AML-193 (cell line): ENCODE data around the gene SCAI.
"Not testable (repeated sequence)": the region's sequence is repeated elsewhere in the genome, so short reads cannot be mapped to it uniquely, and the experiment has no call there.

Source experiments
- DNase-seq, 2 experiments: peaks; one replicate each; lab custom pipeline; 2025; lab: John Stamatoyannopoulos, UW

SCAI gene

DNA sequence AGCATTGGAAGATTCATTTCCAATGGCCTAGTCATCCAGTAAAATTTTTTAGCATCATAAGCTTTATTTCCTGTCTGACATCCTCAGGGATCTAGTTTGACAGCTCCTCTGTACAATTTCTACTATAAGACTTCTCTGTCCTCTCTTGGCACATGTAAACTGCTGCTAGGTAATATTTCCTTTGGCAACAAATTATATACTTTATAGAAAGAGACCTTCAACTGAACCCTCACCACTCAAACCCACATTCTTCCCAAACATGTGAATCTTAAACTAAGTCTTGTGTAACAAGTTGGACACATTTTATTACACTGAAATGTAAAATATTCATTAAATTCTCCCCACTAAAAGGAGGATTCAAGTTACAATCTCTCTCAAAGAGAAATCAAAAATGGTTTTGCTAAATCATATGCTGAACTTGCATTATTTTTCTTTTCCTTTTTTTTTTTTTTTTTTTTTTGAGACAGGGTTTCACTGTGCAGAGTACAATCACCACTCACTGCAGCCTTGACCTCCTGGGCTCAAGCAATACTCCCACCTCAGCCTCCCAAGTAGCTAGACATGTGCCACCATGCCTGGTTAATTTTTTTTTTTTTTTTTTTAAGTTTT, 36.9 kb downstream of the SCAI start:
- no peak for DNase-seq

DNA sequence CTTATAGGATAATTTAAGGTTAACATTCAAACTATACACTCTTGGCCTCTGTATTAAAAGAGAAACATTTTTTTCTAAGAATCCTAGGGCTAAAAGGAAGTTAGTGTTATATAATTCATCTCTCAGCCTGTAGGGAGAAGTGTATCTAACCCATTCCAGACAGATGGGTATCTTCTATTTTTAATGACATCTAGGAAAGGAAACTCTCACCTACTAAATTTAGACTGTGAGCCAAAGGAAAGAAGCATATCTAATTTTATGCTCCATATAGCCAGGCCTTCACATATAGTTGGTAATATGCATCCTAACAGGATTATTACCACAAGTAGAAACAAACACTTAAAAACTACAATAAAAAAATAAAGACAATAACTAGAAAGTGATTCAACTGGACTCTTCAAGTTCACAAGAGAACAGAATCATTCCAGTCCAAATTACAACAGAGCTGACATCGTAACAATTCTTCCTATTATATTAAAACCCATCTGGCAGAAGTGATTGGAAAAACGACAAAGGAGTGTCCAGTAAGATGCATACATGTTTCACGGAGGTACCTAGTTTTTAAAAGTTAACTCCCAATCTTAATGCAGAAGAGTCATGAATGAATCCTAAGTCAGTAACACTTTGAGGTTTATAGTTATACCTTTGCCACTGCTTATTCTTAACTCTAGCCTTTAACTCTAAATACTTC, 39.4 kb downstream of the SCAI start:
- no peak for DNase-seq

DNA sequence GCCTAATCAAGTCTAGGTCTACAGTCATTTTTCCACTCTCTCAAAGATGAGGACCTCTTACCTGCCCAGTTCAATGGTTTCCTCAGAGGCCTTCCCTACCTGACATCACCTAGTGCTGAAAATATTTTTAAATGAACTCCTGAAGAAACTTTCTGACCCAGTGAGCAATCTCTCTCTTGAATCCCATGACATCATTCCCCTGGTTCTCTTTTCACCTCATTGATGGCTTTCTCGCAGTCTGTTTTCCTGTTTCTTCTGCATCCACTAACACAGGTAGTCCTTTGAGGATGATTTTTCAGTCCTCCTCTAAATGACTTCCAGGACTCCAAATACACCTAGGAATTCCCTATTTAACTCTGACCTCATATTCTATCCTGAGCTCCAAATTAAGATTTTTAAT, 40.3 kb downstream of the SCAI start:
- DNase-seq: no peak

DNA sequence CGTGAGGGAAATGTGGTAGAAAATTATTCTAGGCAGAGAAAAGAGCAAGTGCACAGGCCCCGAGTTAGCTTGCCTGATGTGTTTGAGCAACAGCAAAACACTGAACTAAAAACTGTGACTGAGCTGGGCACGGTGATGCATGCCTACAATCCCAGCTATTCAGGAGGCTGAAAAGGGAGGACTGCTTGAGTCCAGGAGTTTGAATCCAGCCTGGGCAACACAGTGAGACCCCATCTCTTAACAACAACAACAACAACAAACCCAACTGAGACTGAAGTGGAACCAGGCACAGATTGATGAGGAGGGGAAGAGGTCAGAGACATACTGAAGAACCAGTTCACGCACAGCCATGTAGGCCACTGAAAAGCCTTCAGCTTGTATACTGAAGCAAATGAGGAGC, 42.5 kb downstream of the SCAI start:
- DNase-seq: no peak

DNA sequence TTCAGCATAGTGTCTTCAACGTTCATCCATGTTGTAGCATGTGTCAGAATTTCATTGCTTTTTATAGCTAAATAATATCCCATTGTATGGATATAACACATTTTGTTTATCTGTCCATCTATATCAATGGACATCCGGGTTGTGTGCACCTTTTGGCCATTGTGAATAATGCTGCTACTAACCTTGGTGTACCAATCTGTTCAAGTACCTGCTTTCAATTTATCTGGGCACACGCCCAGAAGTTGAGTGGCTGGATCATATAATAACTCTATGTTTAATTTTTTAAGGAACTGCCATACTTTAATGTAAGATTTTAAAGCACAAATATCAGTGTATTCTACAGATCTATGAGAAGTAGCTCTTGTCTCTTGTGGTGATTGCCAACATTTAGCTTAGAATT, 43.5 kb downstream of the SCAI start:
- no peak for DNase-seq

DNA sequence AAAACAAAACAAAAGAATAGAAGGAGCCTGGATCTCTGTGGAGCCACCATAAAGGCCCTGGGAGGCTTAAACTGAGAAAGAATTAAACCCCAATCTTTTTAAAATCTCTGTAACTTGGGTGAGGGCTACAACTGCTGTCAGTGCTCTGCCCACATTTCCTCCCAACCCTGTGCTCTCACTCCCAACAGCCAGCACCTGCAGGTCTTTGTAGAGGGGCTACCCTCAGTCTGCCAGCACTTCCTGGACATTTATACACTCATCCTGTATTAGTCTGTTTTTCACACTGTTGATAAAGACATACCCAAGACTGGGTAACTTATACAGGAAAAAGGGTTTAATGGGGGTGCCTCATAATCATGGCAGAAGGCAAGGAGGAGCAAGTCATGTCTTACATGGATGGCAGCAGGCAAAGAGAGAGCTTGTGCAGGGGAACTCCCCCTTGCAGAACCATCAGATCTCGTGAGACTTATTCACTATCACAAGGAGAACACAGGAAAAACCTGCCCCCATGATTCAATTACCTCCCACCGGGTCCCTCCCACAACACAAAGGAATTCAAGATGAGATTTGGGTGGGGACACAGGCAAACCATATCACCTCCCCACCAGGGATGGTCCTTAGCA, 47.4 kb downstream of the SCAI start:
- DNase-seq: no peak

DNA sequence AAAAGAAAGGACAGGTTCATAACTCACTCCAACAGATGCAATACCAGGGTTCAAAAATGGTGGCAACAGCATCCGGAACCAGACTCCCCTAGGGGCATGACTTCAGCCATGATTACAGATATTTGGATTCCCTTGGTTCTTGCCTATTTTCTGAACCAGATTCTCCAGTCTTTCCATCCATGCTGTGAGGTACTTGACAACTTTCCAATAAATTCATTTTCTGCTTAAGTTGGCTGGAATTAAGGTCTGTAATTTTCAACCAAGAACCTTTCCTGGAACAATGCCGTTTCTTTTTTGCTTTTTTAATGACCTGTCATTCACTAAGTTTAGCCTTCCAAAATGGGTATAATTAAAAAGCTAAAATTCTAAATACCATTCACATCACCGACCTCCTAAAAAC, 52.2 kb downstream of the SCAI start:
- no peak for DNase-seq

DNA sequence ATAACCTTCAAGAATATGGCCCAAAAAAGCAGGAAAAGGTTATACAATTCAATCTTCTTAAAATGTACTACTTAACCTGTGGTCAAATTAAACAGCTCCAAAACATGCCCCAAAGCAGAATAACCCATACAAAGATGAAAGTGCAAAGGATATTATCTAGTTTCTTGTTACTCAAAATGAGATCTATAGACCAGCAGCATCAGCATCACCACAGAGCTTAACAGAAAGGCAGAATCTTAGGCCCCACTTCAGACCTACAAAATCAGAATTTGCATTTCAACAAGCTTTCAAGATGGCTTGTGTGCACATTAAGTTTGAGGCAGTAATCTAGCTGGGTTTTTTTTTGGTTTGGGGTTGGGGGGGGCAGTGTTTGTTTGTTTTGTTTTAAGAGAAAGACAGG, 54.0 kb downstream of the SCAI start:
- no peak for DNase-seq

DNA sequence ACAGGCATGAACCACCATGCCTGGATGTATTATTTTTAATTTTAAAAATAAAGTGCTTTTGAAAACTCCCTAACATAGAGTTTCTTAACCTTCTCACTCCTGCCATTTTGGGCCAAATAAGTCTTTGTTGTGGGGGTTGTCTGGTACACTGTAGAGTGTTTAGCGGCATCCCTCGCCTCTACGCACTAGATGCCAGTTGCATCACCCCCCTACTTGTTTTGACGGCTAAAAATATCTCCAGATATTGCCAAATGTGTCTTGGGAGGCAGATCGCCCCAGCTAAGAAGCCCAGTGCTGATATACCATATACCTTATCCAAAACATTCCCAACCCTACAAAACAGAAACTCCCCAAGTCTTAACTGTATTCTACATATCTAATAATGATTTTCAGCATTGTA, 54.6 kb downstream of the SCAI start:
- DNase-seq: no peak

DNA sequence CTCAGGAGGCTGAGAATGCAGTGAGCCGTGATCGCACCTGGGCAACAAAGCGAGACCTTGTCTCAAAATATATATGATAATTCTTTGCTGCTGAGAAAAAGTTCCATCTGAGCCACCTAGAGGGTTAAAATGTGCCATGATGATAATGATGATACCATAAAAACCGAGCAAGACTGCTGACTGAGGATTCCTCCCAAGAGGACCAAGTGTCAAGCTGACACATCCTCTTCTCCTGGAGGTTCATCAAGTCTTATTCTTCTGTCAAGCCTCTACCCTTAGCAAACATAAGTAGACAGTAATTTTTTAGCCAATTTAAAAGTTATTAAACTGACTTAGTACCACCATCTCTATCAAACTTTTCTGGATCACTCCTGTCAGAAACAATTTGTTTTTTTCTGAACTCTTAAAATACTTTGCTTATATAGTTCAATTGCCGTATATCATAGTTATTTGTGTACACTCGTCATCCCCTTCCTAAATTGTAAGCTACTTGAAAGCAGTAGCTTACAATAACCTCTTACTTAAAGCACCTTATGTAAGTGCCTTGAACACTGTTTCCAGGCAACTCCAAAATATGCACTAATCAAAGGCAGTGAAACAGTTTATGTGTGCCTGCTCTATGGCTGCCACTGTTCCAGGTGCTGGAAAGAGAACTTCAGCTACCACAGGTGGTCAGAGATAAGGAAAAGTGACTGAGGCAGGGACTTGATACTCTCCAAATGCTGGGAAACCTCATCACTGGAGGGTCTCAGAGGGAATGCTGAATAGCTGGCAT, 57.4 kb downstream of the SCAI start:
- DNase-seq: no peak

DNA sequence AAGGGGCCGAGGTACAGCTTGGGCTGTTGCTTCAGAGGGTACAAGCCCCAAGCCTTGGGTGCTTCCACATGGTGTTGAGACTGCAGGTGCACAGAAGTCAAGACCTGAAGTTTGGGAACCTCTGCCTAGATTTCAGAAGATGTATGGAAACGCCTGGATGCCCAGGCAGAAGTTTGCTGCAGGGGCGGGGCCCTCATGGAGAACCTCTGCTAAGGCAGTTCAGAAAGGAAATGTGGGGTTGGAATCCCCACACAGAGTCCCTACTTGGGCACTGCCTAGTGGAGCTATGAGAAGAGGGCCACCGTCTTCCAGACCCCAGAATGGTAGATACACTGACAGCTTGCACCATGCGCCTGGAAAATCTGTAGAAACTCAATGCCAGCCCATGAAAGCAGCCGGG, 61.1 kb downstream of the SCAI start:
- not testable (repeated sequence) for DNase-seq

DNA sequence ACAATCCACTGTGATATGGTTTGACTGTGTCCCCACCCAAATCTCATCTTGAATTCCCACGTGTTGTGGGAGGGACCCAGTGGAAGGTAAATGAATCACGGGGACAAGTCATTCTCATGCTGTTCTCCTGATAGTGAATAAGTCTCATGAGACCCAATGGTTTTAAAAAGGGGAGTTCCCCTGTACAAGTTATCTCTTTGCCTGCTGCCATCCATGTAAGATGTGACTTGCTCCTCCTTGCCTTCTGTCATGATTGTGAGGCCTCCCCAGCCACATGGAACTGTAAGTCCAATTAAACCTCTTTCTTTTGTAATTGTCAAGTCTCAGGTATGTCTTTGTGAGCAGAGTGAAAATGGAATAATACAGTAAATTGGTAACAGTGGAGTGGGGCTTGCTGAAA, 62.5 kb downstream of the SCAI start:
- DNase-seq: not testable (repeated sequence)

DNA sequence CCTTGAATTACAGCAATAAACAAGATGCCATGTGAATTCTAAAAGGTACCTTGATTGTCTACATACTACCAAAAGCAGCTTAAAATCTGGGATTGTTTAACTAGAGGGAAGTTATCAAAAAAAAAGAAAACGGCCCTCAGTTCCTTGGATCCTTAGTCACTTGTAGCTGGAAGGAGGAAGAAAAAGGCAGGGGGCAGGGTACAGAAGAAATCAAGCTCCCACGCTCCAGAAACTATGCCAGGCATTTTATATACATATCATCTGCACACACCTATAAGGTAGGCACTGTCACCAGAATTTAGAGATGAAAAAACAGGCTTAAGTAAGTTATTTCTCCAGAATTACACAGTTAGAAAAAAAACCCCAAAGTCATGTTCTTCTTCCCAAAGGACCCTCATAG, 63.4 kb downstream of the SCAI start:
- DNase-seq: no peak

DNA sequence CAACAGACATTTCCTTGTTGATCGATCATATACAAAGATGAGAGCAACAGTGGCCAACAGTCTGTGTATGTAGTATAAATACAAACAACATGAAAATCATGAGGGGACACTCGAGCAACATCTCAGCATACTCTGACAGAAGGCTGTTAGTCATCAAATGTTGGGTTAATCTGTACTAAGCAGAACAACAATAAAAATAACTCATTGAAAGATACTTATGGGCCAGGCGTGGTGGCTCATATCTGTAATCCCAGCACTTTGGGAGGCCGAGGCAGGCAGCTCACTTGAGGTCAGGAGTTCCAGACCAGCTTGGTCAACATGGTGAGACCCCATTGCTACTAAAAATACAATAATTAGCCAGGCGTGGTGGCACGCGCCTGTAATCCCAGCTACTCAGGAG, 67.3 kb downstream of the SCAI start:
- no peak for DNase-seq

DNA sequence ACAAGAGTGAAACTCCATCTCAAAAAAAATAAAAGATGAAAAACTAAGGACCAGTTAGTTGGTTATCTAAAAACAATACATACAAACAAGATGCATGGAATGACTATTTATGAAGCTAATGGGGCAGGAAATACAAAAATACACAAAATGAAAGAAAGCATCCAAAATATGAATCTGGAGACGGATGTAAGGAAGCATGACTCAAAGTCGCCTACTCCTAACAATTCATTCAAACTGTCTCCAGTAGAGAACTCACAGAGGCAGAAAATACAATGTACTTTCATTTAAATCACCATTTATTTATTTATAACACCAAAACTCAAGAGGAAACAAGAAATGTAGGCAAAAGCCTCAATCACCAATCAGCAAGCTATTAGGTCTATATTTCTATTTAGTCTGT, 68.4 kb downstream of the SCAI start:
- DNase-seq: no peak

DNA sequence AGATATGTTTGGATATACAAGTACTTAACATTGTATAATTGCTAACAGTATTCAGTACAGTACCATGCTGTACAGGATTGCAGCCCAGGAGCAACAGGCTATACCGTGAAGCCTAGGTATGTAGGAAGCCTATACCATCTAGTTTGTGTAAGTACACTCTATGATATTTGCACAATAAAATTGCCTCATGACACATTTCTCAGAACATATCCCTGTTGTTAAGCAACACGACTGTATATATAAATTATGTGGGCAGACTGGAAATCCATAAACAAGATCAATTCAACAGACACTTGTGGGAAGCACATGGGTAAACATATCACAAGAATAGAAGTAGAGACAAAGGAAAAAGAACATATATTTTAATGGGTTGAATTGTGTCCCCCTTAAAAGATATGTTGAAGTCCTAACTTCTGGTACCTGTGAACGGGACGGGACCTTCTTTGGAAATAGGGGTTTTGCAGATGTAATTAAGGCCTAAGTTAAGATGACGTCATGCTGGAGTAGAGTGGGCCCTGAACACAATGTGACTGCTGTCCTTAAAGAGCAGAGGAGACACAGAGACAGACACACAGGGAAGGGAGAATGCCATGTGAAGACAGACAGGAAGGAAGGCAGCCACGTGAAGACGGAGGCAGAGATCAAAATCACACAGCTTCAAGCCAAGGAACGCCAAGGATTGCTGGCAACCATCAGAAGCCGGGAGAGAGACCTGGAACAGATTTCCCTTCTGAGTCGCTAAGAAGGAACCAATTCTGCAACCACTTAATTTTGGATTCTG, 76.3 kb downstream of the SCAI start:
- no peak for DNase-seq

DNA sequence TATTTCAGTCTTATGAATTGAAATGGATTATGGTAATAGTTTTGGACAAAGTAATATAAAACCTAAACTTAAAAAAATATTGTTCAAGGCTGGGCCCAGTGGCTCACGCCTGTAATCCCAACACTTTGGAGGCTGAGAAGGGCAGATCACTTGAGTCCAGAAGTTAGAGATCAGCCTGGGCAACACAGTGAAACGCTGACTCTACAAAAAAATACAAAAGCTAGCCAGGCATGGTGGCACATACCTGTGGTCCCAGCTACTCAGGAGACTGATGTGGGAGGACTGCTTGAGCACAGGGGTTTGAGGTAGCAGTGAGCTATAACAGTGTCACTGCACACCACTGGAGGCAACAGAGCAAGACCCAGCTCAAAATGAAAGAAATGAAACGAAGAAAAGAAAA, 81.9 kb downstream of the SCAI start:
- no peak for DNase-seq

DNA sequence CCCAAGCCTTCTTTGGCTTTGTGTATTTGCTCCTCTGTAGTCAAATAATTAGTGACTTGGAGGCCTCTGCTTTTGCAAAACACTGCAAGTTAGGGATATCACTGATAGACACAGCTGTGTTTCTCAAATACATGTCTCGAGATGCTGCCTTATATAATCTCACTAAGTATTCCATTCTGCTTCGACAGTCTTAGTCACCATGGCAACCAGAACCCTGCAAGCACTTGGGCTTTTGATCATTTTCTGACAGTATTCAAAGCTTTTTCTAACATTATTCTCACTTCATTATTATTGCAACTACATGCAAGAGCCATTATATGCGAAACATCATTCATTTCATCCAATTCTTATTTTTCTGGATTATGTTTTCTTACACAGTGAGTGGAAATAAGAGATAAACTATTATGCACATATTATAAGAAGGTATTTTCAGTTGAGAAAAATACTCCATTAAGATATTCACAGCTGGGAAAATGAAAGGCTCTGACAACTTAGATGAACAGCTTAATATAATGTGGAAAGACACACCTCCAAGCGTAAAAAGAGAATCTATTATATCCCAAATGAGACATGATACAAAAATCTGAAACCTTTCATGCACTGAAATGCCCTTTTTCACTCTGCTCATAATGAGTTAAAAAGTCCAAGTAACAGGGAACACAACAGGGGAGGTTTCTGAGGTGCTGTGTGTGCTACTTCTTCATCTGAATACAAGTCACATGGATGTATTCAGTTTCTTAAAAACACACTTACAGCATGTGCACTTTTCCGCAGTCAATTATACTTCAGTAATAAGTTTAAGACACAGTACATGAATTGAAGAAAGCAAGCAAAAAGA, 93.9 kb downstream of the SCAI start:
- DNase-seq: no peak

DNA sequence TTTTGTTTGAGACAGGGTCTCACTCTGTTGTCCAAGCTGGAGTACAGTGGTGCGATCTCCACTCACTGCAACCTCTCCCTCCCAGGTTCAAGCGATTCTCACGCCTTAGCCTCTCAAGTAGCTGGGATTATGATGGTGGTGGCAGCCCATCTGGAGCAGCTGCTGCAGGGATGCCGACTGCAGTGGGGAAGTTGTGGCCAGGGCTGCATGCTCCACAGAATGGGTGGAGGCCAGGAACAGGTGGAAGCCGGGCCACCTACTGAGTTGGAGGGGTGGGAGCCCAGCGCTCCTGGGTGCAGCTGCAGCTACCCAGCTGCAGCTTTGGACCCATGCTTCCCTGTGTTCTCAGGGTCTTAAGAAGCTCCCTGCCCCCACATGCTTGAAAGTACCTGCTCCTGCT, 99.7 kb downstream of the SCAI start:
- DNase-seq: no peak

DNA sequence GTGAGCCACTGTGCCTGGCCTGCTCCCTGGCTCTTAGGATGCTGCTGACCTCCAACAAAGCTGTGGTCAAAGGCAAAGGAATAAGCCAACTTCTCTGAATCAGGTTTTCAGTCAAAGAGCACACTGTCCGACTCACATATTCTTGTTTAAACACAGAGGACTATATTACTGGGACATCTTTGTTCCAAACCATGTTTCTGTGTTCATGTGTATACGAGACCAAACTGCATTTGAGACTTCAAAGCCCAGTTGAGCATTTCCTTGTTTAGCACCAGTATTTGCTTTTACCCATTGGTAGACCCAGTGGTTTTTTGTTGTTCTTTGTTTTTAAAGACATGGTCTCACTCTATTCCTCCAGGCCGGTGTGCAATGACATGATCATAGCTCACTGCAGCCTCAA, 100.2 kb downstream of the SCAI start:
- DNase-seq: no peak

DNA sequence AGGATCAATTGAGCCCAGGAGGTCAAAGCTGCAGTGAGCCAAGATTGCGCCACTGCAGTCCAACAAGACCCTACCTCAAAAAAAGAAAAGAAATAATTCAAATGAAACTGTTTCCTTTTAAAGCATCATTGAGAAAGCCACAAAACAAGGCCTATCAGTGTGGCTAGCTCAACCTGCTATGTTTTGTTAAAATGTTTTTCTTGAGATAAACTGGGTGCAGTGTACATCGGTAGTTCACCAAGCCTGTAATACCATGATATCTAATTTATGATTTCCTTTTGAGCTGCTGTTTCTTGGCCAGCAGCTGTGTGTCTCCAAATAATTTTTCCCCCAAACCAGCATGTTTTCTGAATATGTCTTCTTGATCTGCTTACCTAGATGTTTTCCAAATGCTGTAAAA, 105.2 kb downstream of the SCAI start:
- DNase-seq: no peak
